HCT116 (cell line): ENCODE data around the gene MRPL11. TPM values are rescaled to one million over a fixed set of nuclear protein-coding genes. Genes with fewer than 3 reads are reported as not detected.
"Not testable (repeated sequence)": the region's sequence is repeated elsewhere in the genome, so short reads cannot be mapped to it uniquely, and the experiment has no call there.

ENCODE experiments used
- ATAC-seq: fragments of 200-7000 bp; cut with Tn5 transposase; 2 replicates; pipeline ENCODE4 v1.9.1; 2020; ENCODE audit warnings: mild to moderate bottlenecking, moderate library complexity
- BruUV-seq: library from RNA; stranded (reverse); fragments of 400-500 nt; replicated peaks from 2 replicates; lab custom pipeline; 2021; lab: Mats Ljungman, UMichigan
- CTCF ChIA-PET: fragments of 300-600 bp; sonication (Branson Sonifier 250); formaldehyde crosslinking; loops from one replicate; lab custom pipeline; 2021; ENCODE audit warnings: antibody characterized with exemption; lab: Charles Lee
- POLR2A ChIA-PET: fragments of 300-600, 350-600 bp; sonication (Branson Sonifier 250); formaldehyde crosslinking; loops from one replicate; lab custom pipeline; 2021; ENCODE audit warnings: antibody characterized with exemption; lab: Charles Lee
- RAD21 ChIA-PET, 2 experiments: fragments of 300-600 bp; sonication (Branson Sonifier 250); formaldehyde crosslinking; loops; one replicate each; lab custom pipeline; 2023; ENCODE audit warnings: low total read pairs in 2 of 2; ENCODE audit not compliant: uncharacterized antibody in 2 of 2, unreplicated experiment in 2 of 2, low non-redundant PET in 1 of 2; lab: Charles Lee
- DNase-seq: peaks from one replicate; pipeline ENCODE4 v3.0.0-alpha.2; 2010; ENCODE audit warnings: low read depth, low spot score
- H2AFZ ChIP-seq: fragments of 200-600 bp; shearing (Covaris generic), sonication (generic); 2 replicates; pipeline ENCODE4 v1.6.1; 2017; ENCODE audit warnings: low read depth, mixed run types, mixed read lengths, antibody characterized with exemption, low read length; ENCODE audit not compliant: poor library complexity, severe bottlenecking
- H3K27ac ChIP-seq: 2 replicates; pipeline ENCODE4 v1.5.1; 2012; ENCODE audit warnings: low read depth, low read length
- H3K27me3 ChIP-seq: fragments of 200-600 bp; sonication (generic); 2 replicates; pipeline ENCODE4 v1.6.1; 2016; ENCODE audit warnings: mixed run types, low read length, mixed read lengths; ENCODE audit not compliant: insufficient read depth
- H3K36me3 ChIP-seq, 2 experiments: fragments of 200-500 bp in 1 of 2; fragments of 200-600 bp in 1 of 2; sonication (Bioruptor generic) in 1 of 2; sonication (generic) in 1 of 2; 2 replicates each; pipeline versions ENCODE4 v1.5.1 to v1.6.1; 2014 to 2016; ENCODE audit warnings: low read length in 2 of 2, inconsistent platforms in 1 of 2, mixed read lengths in 1 of 2, mixed run types in 1 of 2; ENCODE audit not compliant: insufficient read depth in 2 of 2, control insufficient read depth in 1 of 2
- H3K4me1 ChIP-seq, 2 experiments: fragments of 200-600 bp in 1 of 2; sonication (generic) in 1 of 2; 2 replicates each; pipeline versions ENCODE4 v1.5.1 to v1.6.1; 2012 to 2017; ENCODE audit warnings: low read length in 2 of 2, inconsistent platforms in 1 of 2, mild to moderate bottlenecking in 1 of 2, mixed read lengths in 1 of 2, mixed run types in 1 of 2, moderate library complexity in 1 of 2; ENCODE audit not compliant: insufficient read depth in 2 of 2, control insufficient read depth in 1 of 2
- H3K4me2 ChIP-seq: fragments of 200-600 bp; sonication (generic); 2 replicates; pipeline ENCODE4 v1.6.1; 2017; ENCODE audit warnings: mixed run types, low read length, mixed read lengths
- H3K4me3 ChIP-seq, 2 experiments: fragments of 200-600 bp in 1 of 2; sonication (generic) in 1 of 2; replicated peaks in 1 of 2; 2 replicates each; pipeline ENCODE4 v1.5.1; 2011 to 2016; ENCODE audit warnings: low read length in 2 of 2, control low read depth in 1 of 2, low read depth in 1 of 2, mild to moderate bottlenecking in 1 of 2, mixed read lengths in 1 of 2, mixed run types in 1 of 2
- H3K79me2 ChIP-seq: fragments of 200-600 bp; sonication (generic); 2 replicates; pipeline ENCODE4 v1.6.1; 2017; ENCODE audit warnings: mild to moderate bottlenecking, mixed run types, low read length, moderate library complexity, mixed read lengths; ENCODE audit not compliant: insufficient read depth
- H3K9ac ChIP-seq: fragments of 200-600 bp; sonication (generic); 2 replicates; pipeline ENCODE4 v1.6.1; 2016; ENCODE audit warnings: low read length, mixed read lengths
- H3K9me2 ChIP-seq: fragments of 200-600 bp; sonication (generic), shearing (Covaris generic); 2 replicates; pipeline ENCODE4 v1.6.1; 2017; ENCODE audit warnings: mixed run types, mild to moderate bottlenecking, moderate library complexity; ENCODE audit not compliant: insufficient read depth
- H3K9me3 ChIP-seq, 2 experiments: fragments of 200-500 bp in 1 of 2; fragments of 200-600 bp in 1 of 2; sonication (Bioruptor generic) in 1 of 2; sonication (generic) in 1 of 2; 2 replicates each; pipeline ENCODE4 v1.6.1; 2014 to 2017; ENCODE audit warnings: low read length in 2 of 2, mixed read lengths in 2 of 2, inconsistent platforms in 1 of 2, low read depth in 1 of 2, mild to moderate bottlenecking in 1 of 2, mixed run types in 1 of 2, moderate library complexity in 1 of 2; ENCODE audit not compliant: control insufficient read depth in 1 of 2, insufficient read depth in 1 of 2
- H4K20me1 ChIP-seq: fragments of 200-600 bp; sonication (generic), shearing (Covaris generic); 2 replicates; pipeline ENCODE4 v1.6.1; 2017; ENCODE audit warnings: mixed run types, mild to moderate bottlenecking, moderate library complexity; ENCODE audit not compliant: insufficient read depth
- ATF3 ChIP-seq: IDR thresholded peaks from 2 replicates; pipeline ENCODE4 v1.6.1; 2012
- ZFX ChIP-seq: fragments of 450-650 bp; IDR thresholded peaks from 2 replicates; pipeline ENCODE4 v1.6.1; 2017
- intact Hi-C: fragments of 100-400 bp; cut with micrococcal nuclease; formaldehyde crosslinking; loops from 2 replicates; pipeline ENCODE4 v1.10.0; 2022
- total RNA-seq: library from RNA; stranded (reverse); gene quantifications from one replicate; pipeline ENCODE4 v1.2.1, GENCODE V29; 2021; ENCODE audit not compliant: unreplicated experiment

The MRPL11 gene
- total RNA-seq, 1 experiment from 2014 or later, result 126 TPM

- POLR2A ChIA-PET, result interaction anchor here (0.6 kb wide), 1 partner anchor 10 kb away, joined by 3 read pairs; no protein-coding TSS in a partner anchor
- peaks cover 8% of the 10 kb centered on the region; the same call in 1 of the 2 replicates for H3K79me2 ChIP-seq
- H3K27me3 ChIP-seq, result no peaks in the 10 kb centered on the region
- no peak for TF ChIP-seq ATF3
- TF ChIP-seq ZFX, result no peak
- TF ChIP-seq, all 23 proteins: peak for 0
- no peaks in the 10 kb centered on the region for H3K36me3 ChIP-seq
- H2AFZ ChIP-seq, result no peak overlapping the region
- no peak overlapping the region for H3K4me2 ChIP-seq
- DNase-seq (no peak), ATAC-seq (no peak)
- H3K9ac ChIP-seq, result no peak overlapping the region
- intact Hi-C loops, result no loop called here
- CTCF ChIA-PET, result interaction anchor here (0.7 kb wide), 1 partner anchor 14 kb away, joined by 3 read pairs; no protein-coding TSS in a partner anchor
- no peaks in the 10 kb centered on the region for H3K9me2 ChIP-seq
- no TSS peak for BruUV-seq
- H3K9me3 ChIP-seq, result peaks cover 6 to 7% of the 10 kb centered on the region in 2 experiments; a peak in 1 of 4 replicates
- no peaks in the 10 kb centered on the region for H4K20me1 ChIP-seq
- RAD21 ChIA-PET, result no interaction called here
- no peak overlapping the region for H3K27ac ChIP-seq
- H3K4me1 ChIP-seq, result peaks cover 8 to 19% of the 10 kb centered on the region in 2 experiments
- no peak overlapping the region for H3K4me3 ChIP-seq
Measured at GRCh38 chr11:66464916-66465315, 26.3 kb upstream of the MRPL11 start.

DNA sequence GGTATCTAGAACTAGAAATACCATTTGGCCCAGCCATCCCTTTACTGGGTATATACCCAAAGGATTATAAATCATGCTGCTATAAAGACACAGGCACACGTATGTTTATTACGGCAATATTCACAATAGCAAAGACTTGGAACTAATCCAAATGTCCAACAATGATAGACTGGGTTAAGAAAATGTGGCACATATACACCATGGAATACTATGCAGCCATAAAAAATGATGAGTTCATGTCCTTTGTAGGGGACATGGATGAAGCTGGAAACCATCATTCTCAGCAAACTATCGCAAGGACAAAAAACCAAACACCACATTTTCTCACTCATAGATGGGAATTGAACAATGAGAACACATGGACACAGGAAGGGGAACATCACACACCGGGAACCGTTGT lies 25.5 kb upstream of the MRPL11 start:
- intact Hi-C loops, H3K36me3 ChIP-seq, DNase-seq, H3K27ac ChIP-seq, POLR2A ChIA-PET, RAD21 ChIA-PET, BruUV-seq, H4K20me1 ChIP-seq, H3K9ac ChIP-seq, H3K27me3 ChIP-seq, H3K4me3 ChIP-seq, H3K9me3 ChIP-seq, H3K4me2 ChIP-seq, H2AFZ ChIP-seq, H3K9me2 ChIP-seq, H3K79me2 ChIP-seq, ATAC-seq: not testable (repeated sequence)
- peaks cover 8 to 19% of the 10 kb centered on the region in 2 experiments for H3K4me1 ChIP-seq
- CTCF ChIA-PET, result interaction anchor here (1.2 kb wide), 1 partner anchor 25 kb away, joined by 3 read pairs; the partner anchor contains the start of gene MRPL11
